T-helper 9 cell (primary cell): ENCODE data around the gene ALDH1A3.
A peak's percentile ranks its signal among the peaks of the same experiment; 100 is the strongest.
"Not testable (repeated sequence)": the region's sequence is repeated elsewhere in the genome, so short reads cannot be mapped to it uniquely, and the experiment has no call there.

Experiments used
- DNase-seq: peaks from one replicate; pipeline ENCODE4 v3.0.0-alpha.2; 2020
- total RNA-seq, 2 donors: gene quantifications; one replicate each; lab custom pipeline; 2026; lab: John Stamatoyannopoulos, UW

The ALDH1A3 gene
- total RNA-seq, result 0 to 0.07 reads per million in 2 donors

DNA sequence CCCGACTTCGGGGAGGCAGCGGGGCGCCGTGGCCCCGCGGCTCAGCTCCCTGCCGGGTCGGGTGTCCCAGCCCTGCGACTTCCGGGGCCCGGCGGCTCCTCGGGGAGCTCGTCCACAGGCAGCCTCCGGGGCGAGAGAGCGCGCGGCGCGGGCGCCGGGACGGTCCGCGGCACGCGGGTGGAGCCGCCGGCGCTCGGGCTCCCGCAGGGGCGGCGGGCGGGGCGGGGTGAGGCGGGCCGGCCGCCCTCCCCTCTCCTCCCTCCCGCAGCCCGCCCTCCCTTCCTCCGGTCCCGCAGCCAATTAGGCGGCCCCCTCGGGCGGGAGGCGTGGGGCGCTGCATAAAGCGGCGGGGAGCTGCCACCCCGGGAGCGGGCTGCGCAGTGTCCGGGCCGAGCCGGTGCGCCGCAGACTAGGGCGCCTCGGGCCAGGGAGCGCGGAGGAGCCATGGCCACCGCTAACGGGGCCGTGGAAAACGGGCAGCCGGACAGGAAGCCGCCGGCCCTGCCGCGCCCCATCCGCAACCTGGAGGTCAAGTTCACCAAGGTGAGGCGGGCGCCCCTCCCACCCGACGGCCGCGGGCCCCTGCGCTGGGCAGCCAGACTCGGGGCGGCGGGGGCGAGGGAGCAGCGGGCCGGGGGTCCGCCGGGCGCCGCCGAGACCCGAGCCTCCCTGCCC is at the start of gene ALDH1A3:
ALDH1A3 (plus strand) TSS at position 368 of the 675 bp plus-strand sequence; CDS start at position 445, 77 bp downstream.
- DNase-seq, result no peak

- DNase-seq, result no peak
Observed at GRCh38 chr15:100831467-100831866, 48.2 kb upstream of the ALDH1A3 start.

GRCh38 chr15:100832149-100832942 is 47.3 kb upstream of the ALDH1A3 start:
- no peak for DNase-seq

- DNase-seq, result no peak
Observed at GRCh38 chr15:100833417-100834389, 45.9 kb upstream of the ALDH1A3 start.

- no peak for DNase-seq
Observed at GRCh38 chr15:100834731-100835130, 44.9 kb upstream of the ALDH1A3 start.

GRCh38 chr15:100835636-100836035 is 44.0 kb upstream of the ALDH1A3 start:
- no peak for DNase-seq

DNA sequence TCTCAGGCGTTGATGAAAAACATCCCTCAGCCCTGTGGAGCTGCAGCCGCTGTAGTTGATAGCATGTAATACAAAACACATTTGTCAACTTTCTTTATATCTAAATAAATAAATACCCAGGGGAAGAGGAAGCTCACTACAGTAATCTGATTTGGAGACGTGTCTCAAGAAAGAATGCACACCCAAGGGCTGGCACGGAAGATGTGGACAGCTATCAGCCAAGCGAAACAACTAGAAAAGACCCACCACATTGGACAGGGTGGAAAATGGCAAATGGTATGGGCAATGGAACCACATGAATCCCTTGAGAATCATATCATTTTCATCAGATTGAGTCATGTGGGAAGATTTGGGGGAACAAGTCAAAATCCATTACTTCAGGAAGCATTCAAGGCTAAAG is 43.1 kb upstream of the ALDH1A3 start:
- DNase-seq, result no peak

DNA sequence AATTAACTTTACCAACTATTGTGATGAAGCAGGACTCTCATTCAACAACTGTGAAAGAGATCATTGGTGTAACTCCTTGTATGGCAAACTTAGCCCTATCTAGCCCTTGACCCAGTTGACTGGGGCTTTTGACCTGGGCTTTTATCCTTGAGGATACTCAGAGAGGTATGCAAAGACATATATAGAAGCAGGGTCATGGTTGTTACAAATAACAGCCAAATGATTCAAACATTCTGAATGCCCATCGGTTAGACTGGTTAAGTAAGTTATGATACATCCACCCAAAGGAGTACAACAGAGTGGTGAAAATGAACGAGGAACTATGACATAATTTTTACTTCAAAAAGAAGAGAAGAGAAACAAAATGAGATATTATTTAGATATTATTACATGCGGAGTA is 38.2 kb upstream of the ALDH1A3 start:
- no peak for DNase-seq

GRCh38 chr15:100842756-100843730 is 36.6 kb upstream of the ALDH1A3 start:
- DNase-seq, result no peak

DNA sequence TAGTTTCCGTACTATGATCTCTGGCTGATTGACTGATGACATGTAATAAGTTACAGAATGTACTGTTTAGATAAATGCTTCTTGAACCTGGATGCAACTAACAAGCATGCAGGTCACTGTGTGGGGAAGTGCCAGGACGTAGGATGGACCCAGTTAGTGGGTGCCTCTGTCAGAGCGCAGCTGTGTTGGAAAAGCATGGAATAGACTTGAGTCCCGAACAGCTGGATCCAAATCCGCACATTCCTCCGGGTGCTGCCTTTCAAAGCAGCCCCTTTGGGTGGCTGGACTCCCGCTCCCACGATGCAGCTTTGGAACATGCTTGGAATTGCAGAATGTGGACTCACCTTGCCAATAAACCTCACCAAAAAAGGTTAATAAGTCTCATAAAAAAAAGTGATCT is 35.5 kb upstream of the ALDH1A3 start:
- DNase-seq, result no peak

- DNase-seq, result no peak
Observed at GRCh38 chr15:100844778-100845177, 34.9 kb upstream of the ALDH1A3 start.

- no peak for DNase-seq
Observed at GRCh38 chr15:100847194-100847593, 32.4 kb upstream of the ALDH1A3 start.

DNA sequence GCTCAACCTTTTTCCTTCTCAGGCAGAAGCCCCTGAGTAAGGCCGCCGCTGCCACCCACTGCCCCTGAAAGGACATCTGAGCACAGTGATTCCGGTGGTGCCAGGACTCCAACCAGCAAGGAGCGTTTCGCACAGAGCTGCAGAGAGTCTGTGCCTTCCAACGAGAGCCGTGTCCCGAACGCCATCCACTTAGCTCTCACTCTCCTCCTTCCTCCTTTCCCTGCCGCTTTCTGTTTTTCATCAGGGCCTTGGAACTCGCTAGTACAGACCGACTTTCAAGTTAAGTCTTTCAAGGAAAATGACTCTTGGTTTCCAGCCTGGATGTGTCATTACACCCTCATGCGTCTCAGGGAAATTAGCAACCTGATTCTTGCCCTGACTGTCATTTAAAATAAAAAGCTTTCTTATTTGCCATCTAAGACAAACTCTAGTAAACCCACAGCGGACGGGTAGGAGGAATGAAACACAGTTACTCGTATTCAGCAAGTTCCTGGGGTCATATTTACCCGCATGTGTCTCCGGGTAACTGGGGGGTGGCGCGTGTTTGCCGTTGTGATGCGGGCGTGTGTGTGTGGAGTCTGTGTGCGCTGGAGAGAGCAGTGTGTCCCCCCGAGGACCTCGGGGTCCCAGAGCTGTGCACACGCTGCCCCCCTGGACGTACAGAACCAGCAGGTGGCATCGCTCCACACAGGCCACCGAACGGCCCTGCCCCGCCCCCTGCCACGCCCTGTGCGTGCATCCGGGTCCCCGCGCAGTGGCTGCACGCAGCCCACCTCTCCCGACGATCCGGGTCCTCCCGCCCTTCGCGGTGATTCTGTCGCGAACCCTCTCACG is 30.4 kb upstream of the ALDH1A3 start:
- peak; percentile 18 for DNase-seq

DNA sequence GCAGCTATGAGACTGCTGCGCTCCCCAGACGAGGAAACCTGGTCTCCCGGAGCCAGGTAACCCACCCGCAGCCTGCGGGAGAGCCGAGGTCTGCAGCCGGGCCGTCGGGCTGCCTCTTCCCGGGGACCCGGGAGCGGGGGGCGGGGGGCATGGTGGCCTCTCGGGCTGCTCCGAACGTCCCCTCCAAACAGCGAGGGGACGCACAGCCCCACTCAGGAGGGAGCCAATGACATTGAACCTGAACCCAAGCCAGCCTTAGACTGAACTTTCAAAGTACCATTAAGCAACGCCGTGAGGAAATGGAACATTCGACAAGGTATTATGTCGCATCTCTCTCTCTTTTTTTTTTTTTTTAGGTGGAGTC is 29.8 kb upstream of the ALDH1A3 start:
- no peak for DNase-seq

GRCh38 chr15:100851428-100852015 is 28.1 kb upstream of the ALDH1A3 start:
- not testable (repeated sequence) for DNase-seq

DNA sequence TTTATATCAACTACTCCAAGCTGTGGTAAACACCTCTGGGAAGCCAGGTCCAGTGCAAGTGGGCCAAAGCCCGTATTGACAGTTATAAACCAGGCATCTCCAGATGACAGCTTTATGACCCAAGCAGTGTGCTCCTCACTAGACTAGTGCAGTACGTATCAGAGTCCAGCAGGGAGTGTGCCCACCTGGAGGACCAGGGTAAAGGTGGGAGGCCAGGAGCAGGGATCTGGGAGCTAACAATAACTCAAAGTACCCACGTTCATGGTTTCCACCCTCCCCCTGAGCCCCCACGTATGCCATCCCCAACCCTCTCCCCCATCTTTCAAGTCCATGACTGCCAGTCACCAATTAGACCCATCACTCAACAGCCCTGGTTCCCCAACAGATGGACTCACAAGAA is 27.0 kb upstream of the ALDH1A3 start:
- DNase-seq, result no peak

- no peak for DNase-seq
Observed at GRCh38 chr15:100853676-100854440, 25.8 kb upstream of the ALDH1A3 start.

DNA sequence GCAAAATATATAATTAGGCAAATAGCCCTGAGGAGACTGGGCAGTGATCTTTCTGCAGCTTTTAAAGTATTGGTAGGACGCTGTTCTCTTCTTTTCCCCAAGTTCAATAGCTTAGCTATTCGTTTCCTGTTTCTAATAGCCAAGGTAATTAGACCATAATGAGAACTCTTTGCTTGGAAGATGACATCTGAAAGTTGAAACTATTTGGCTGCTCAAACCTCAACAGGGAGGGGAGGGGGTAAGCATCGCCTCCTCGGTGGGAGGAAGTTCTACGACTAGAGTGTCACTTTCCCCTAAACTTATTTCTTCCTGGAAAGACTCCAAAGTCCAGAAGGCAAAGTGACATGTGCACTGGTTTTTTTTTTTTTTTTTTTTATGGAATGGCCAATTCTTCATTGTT is 22.8 kb upstream of the ALDH1A3 start:
- no peak for DNase-seq

DNA sequence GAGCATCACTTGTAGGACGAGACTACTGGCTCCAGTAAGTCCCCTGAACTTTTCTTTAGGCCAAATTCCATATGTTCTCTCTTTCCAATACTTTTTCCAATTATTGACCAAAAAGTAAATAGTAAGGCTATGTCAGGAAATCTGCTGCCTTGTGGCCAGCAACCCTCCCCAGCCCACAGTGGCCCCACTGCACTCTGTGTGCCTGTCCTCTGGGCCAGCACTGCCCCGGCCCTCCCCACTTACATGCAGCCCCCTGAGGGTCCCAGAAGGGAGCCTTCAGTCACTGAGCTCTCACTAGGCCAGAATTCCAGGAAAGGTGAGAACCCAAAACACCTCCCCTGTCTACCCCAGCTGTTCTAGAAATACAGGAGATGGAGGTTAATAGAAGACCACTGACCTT is 21.3 kb upstream of the ALDH1A3 start:
- DNase-seq, result no peak
